Measurements from ENCODE around the gene SLC11A2. TPM values are rescaled to one million over a fixed set of nuclear protein-coding genes. Genes with fewer than 3 reads are reported as not detected.

The SLC11A2 gene
- total and polyA plus RNA-seq, 9 of the 15 experiments (the other 6 are each of a cell fraction or from before 2014, with no cell fraction given) = 21.1 to 54.0 (median 32.9) TPM

- TF ChIP-seq NCOA2 (IDR thresholded peaks at IDR 0.05; ENCODE audit: partially characterized antibody in 2 of 2) = no peak
- no peak for TF ChIP-seq ZNF717 (CRISPR knock-in tag; IDR thresholded peaks at IDR 0.05)
- no peak for TF ChIP-seq HINFP (tag; conservative IDR thresholded peaks at IDR 0.05; ENCODE audit: low read depth)
- no peak for TF ChIP-seq ZNF217 (CRISPR knock-in tag; IDR thresholded peaks at IDR 0.05)
- TF ChIP-seq ATF3 (IDR thresholded peaks at IDR 0.05) = no peak
- no peak for TF ChIP-seq ATF3 (CRISPR knock-in tag; conservative IDR thresholded peaks at IDR 0.05)
- peak; percentile 75 to 81 for TF ChIP-seq NRF1 (conservative IDR thresholded peaks at IDR 0.05 in 1 of 2, IDR thresholded peaks at IDR 0.05 in 1 of 2)
- TF ChIP-seq FOXK1 (CRISPR knock-in tag; IDR thresholded peaks at IDR 0.05; ENCODE audit: borderline replicate concordance) = no peak
- TF ChIP-seq TOE1 (IDR thresholded peaks at IDR 0.05; ENCODE audit: borderline replicate concordance) = peak; percentile 40; the same call in 1 of the 2 replicates
- TF ChIP-seq TOE1 (CRISPR knock-in tag; IDR thresholded peaks at IDR 0.05; ENCODE audit: borderline replicate concordance, low read depth) = no peak
- no peak for TF ChIP-seq PHB2 (IDR thresholded peaks at IDR 0.05; ENCODE audit: low read depth)
- TF ChIP-seq ZFX (CRISPR knock-in tag; IDR thresholded peaks at IDR 0.05) = peak; percentile 98
- TF ChIP-seq ZNF184 (CRISPR knock-in tag; IDR thresholded peaks at IDR 0.05) = no peak
- TF ChIP-seq YBX1 (IDR thresholded peaks at IDR 0.05) = no peak
- TF ChIP-seq EGR1 (conservative IDR thresholded peaks at IDR 0.05) = peak; percentile 99
- TF ChIP-seq PATZ1 (CRISPR knock-in tag; IDR thresholded peaks at IDR 0.05; ENCODE audit: borderline replicate concordance) = no peak
- TF ChIP-seq USF1 (CRISPR knock-in tag; IDR thresholded peaks at IDR 0.05) = peak; percentile 45
- peak; percentile 84 for TF ChIP-seq NR3C1 (CRISPR knock-in tag; IDR thresholded peaks at IDR 0.05)
- peak; percentile 95 for TF ChIP-seq ZNF592 (IDR thresholded peaks at IDR 0.05)
These were observed at the start of gene SLC11A2 (continued) for GRCh38 chr12:51025836-51026638.
